NK-92 (cell line): Measurements from ENCODE around the gene ZNF583.

Source experiments
- DNase-seq: peaks from one replicate; lab custom pipeline; 2025; ENCODE audit not compliant: unreplicated experiment; lab: John Stamatoyannopoulos, UW

Gene ZNF583

GRCh38 chr19:56403764-56404704 lies at the start of gene ZNF583:
ZNF583 (plus strand) TSS chr19:56404332; CDS start chr19:56407115, 2,783 bp downstream.
- peak; percentile 12 for DNase-seq

DNA sequence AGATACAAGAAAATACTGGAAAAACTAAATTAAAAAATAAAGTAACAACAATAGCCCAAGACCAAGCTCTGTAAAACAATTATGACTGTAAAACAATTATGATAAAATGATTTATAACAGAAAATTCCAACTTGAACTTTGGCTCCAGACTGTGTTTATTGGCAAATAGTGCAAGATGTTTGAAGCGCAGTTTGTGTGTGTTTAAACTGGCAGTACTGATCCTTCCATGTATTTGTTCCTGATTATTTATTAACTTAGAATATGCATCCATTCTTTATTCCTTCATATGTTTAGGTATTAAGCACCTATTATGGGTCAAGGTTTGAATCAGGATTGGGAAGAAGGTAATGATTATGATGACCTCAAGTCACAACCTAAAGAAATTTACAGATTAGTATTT lies 48.6 kb upstream of the ZNF583 start:
- no peak for DNase-seq

DNA sequence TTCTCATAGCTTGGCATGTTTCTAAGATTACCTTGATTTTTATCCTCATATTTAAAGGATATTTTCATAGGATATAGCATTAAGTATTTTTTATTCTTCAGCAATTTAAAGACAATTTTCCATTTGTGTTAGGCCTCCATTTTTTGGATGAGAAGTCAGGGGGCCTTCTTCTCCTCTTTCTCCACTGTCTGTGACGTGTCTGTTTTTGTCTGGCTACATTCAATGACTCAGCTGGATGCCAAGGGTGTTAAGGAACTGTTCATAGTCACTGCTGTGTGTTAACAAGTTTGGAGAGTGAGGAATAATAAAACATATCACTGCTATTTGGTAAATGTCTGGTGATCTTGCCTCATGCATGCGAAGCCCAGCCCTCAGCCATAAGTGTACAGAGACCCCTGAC lies 47.2 kb upstream of the ZNF583 start:
- no peak for DNase-seq

DNA sequence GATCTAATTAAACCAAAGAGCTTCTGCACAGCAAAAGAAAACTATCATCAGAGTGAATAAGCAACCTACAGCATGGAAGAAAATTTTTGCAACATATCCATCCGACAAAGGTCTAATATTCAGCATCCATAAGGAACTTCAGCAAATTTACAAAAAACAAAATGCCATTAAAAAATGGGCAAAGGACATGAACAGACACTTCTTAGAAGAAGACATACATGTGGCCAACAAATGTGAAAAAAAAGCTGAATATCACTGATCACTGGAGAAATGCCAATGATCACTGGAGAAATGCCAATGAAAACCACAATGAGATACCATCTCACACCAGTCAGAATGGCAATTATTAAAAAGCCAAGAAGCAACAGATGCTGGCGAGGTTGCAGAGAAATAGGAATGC lies 43.3 kb upstream of the ZNF583 start:
- no peak for DNase-seq

- no peak for DNase-seq
Measured at GRCh38 chr19:56367829-56368711, 36.1 kb upstream of the ZNF583 start.

DNA sequence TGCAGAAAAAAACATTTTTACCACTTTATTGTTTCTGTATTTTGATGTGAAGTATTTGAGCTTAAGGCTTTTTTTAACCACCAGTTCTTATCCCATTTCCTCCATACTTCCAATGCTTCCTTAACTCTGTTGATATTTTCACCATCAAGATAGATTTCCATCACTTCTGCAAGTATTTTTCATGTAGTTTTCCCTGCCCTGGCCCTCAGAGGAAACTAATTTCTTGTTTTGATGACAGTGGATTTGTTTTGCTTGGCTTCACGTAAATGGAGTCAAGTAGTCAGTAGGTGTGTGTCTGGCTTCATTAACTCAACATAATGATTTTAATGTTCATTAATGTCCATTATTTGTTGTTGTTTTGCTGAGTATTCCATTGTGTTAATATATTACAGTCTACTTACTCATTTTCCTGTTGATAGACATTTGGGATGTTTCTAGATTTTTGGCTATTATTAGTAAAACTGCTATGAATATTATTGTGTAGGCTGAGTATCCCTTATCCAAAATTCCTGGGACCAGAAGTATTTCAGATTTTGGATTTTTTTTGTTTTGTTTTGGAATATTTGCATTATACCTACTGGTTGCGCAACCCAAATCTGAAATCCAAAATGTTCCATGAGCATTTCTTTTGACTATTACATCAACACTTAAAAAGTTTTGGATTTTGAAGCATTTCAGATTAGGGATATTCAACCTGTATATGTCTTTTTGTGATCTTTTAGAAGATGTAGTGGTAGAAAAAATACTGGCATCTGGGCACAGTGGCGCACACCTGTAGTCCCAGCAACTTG lies 34.1 kb upstream of the ZNF583 start:
- no peak for DNase-seq

GRCh38 chr19:56372281-56372680 lies 31.9 kb upstream of the ZNF583 start:
- no peak for DNase-seq

DNA sequence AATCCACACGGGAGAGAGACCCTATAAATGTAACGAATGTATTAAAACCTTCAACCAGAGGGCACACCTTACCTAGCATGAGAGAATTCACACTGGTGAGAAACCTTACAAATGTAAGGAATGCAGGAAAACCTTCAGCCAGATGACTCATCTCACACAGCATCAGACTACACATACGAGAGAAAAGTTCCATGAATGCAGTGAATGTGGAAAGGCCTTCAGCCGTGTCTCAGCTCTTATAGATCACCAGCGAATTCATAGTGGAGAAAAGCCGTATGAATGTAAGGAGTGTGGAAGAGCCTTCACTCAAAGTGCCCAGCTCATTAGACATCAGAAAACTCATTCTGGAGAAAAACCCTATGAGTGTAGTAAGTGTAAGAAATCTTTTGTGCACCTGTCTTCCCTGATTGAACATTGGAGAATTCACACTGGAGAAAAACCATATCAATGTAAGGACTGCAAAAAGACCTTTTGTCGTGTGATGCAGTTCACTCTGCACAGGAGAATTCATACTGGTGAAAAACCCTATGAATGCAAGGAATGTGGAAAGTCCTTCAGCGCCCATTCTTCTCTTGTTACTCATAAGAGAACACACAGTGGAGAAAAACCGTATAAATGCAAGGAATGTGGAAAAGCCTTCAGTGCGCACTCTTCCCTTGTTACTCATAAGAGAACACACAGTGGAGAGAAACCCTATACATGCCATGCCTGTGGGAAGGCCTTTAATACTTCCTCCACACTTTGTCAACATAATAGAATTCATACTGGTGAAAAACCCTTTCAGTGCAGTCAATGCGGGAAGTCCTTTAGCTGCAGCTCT lies 26.8 kb upstream of the ZNF583 start:
- no peak for DNase-seq

GRCh38 chr19:56383826-56384605 lies 20.1 kb upstream of the ZNF583 start:
- no peak for DNase-seq

- DNase-seq = peak; percentile 36
Measured at GRCh38 chr19:56393119-56394012, 10.8 kb upstream of the ZNF583 start, which contains the start of gene ZNF582. ZNF582 (minus strand) TSS chr19:56393534; CDS start chr19:56391752, 1,782 bp downstream.

- no peak for DNase-seq
Measured at GRCh38 chr19:56398809-56399208, 5.3 kb upstream of the ZNF583 start.

GRCh38 chr19:56400485-56400884 lies 3.6 kb upstream of the ZNF583 start:
- no peak for DNase-seq

DNA sequence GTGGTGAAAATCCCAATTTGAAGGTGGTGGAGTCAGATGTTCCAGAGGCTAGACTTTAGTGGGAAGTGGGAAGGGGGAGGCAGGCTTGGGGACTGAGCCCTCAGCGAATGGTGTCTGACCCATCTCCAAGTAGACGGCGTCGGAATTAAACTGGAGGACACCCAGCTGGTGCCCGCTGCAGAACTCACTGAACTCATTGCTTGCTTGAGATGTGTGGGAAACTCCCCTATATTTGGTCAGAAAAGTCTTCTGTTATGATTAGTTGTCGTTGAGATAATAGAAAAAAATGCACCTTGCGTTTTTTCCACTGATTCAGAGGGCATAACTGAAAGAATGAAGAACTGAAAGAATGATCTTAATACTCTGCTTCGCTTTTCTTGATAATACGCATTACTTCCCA lies 871 bp upstream of the ZNF583 start:
- DNase-seq = no peak

DNA sequence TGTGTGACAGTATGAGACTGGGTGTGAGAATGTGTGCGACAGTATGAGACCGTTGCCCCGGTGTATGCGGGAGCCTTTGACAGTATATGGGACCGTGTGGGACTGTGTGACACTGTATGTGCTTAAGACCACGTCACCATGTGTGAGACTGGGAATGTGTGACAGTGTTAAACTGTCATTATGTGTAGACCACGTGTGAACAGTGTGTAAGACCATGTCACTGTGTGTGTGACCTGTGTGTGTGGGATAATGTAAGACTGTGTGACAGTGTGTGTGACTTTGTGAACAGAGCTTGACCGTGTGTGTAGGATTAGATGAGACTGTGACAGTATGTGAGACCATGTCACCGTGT lies 549 bp downstream of the ZNF583 start:
- DNase-seq = no peak

GRCh38 chr19:56405062-56405461 lies 930 bp downstream of the ZNF583 start:
- no peak for DNase-seq

GRCh38 chr19:56423276-56423984 lies 19.3 kb downstream of the ZNF583 start:
- DNase-seq = no peak

- DNase-seq = no peak
Measured at GRCh38 chr19:56423985-56424353, 19.8 kb downstream of the ZNF583 start.
